C4-2B (cell line): ENCODE results near the gene ERC1.
A peak's percentile ranks its signal among the peaks of the same experiment; 100 is the strongest.

Experiments used
- H3K27ac ChIP-seq: fragments of 450-650 bp; 2 replicates; pipeline ENCODE4 v1.5.1; 2017
- CTCF ChIP-seq: fragments of 450-650 bp; conservative IDR thresholded peaks from 2 replicates; pipeline ENCODE4 v1.5.1; 2017; ENCODE audit warnings: mild to moderate bottlenecking
- ZFX ChIP-seq: fragments of 450-650 bp; IDR thresholded peaks from 2 replicates; pipeline ENCODE4 v1.6.1; 2017

The ERC1 gene

GRCh38 chr12:1422604-1423315 lies 431.7 kb downstream of the ERC1 start:
- TF ChIP-seq ZFX (no peak), CTCF (no peak)
- H3K27ac ChIP-seq = no peak overlapping the region

GRCh38 chr12:1424674-1425395 lies 433.8 kb downstream of the ERC1 start:
- TF ChIP-seq CTCF (no peak), ZFX (no peak)
- H3K27ac ChIP-seq = peak overlapping the region; percentile 37; the same call in 1 of the 2 replicates

- peak overlapping the region; percentile 37; the same call in 1 of the 2 replicates for H3K27ac ChIP-seq
- TF ChIP-seq CTCF = no peak
- TF ChIP-seq ZFX = no peak
Observed at GRCh38 chr12:1425396-1425729, 434.3 kb downstream of the ERC1 start.

DNA sequence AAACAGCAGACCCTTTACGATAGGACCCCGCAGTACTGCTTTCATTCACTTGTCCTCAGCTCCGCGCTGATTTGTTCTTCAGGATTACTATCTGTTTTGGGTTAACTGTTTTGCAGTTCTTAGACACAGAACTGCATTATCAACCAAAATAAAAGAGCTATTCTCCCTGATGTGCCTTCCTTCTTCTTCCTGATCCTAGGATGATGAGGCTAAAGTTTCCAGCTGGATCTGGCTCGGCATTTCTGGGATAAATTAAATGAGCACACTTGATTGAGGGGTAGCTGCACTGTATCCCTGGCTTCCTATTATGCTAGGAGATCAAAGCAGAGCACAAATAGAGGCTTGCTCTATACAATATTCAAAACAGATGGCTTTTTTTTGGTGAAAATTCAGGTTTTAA lies 437.6 kb downstream of the ERC1 start:
- H3K27ac ChIP-seq = no peak overlapping the region
- no peak for TF ChIP-seq ZFX
- TF ChIP-seq CTCF = no peak

GRCh38 chr12:1429980-1430379 lies 439.0 kb downstream of the ERC1 start:
- no peak for TF ChIP-seq CTCF
- no peak for TF ChIP-seq ZFX
- no peak overlapping the region for H3K27ac ChIP-seq

DNA sequence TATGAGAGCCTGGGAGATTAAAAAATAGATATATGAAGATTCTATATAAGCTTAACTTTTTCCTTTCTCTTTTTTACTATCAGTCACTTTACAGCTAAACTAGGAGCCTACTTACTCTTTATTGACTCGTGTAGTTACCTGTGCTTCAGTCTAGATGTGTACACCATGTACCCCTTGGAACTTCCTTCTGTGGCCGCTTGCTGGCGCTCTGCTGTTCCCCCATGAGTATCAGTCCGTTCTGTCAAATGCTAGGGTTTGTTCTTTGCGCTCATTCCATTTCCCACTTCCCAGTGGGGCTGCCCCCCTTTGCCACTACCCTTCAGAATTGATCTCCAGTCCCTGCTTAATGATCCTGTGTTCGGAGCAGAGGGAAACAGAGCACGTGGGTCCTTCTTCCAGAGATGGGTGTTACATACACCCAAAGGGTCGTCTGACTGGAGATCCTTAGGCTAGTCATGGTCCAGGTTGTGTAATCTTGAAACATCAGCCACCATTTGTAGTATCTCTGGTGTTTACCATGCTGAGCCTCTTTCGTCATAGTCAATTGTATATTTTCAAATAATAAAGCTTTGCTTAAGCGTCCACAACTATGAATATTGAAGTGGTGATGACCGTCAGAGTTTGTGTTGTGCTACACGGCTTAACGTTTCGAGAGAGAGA lies 443.4 kb downstream of the ERC1 start:
- TF ChIP-seq CTCF (no peak), ZFX (no peak)
- H3K27ac ChIP-seq = no peak overlapping the region

DNA sequence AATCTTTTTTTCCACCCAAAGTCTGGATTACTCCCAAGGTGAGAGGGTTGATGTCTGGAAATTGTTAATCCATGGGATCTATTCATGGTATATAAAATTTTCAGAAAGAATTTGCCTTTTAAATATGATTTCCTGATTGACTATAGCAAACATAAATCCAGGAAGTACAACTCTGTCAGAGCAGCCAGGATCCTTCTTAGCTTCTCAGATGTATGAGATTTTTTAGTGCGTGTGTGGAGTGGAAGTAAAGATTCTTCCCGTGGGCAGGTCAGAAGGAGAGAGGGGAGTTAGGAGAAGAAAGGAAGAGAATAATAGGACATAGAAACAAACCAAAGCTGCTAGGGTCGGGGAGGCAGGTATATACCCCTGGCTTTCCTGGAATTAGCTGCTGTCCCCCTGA lies 444.0 kb downstream of the ERC1 start:
- TF ChIP-seq CTCF = no peak
- no peak for TF ChIP-seq ZFX
- no peak overlapping the region; the same call in 1 of the 2 replicates for H3K27ac ChIP-seq
